ENCODE data around the gene TRMU. TPM values are rescaled to one million over a fixed set of nuclear protein-coding genes. Genes with fewer than 3 reads are reported as not detected.

The TRMU gene
- total RNA-seq, 1 donor, result 26.0 TPM

GRCh38 chr22:46354993-46355305 lies 19.4 kb downstream of the TRMU start:
- Histone ChIP-seq H3K27me3 (ENCODE audit: insufficient read depth, low read length) (no peaks in the 10 kb centered on the region), H3K4me1 (ENCODE audit: insufficient read depth, low read length) (no peaks in the 10 kb centered on the region), H3K9me3 (ENCODE audit: low read depth, low read length) (no peaks in the 10 kb centered on the region), H3K4me3 (ENCODE audit: low read length) (no peak overlapping the region)

GRCh38 chr22:46355369-46355995 lies 20.0 kb downstream of the TRMU start:
- Histone ChIP-seq H3K27me3 (ENCODE audit: insufficient read depth, low read length) (no peaks in the 10 kb centered on the region), H3K4me1 (ENCODE audit: insufficient read depth, low read length) (no peaks in the 10 kb centered on the region), H3K9me3 (ENCODE audit: low read depth, low read length) (no peaks in the 10 kb centered on the region), H3K4me3 (ENCODE audit: low read length) (no peak overlapping the region)

GRCh38 chr22:46355996-46356471 lies 20.5 kb downstream of the TRMU start:
- Histone ChIP-seq H3K4me1 (ENCODE audit: insufficient read depth, low read length) (no peaks in the 10 kb centered on the region), H3K27me3 (ENCODE audit: insufficient read depth, low read length) (no peaks in the 10 kb centered on the region), H3K9me3 (ENCODE audit: low read depth, low read length) (no peaks in the 10 kb centered on the region), H3K4me3 (ENCODE audit: low read length) (no peak overlapping the region)

GRCh38 chr22:46356496-46357480 lies 21.3 kb downstream of the TRMU start:
- Histone ChIP-seq H3K27me3 (ENCODE audit: insufficient read depth, low read length) (no peaks in the 10 kb centered on the region), H3K4me3 (ENCODE audit: low read length) (no peak overlapping the region), H3K4me1 (ENCODE audit: insufficient read depth, low read length) (no peaks in the 10 kb centered on the region), H3K9me3 (ENCODE audit: low read depth, low read length) (no peaks in the 10 kb centered on the region)

GRCh38 chr22:46357711-46358520 lies 22.4 kb downstream of the TRMU start:
- H3K4me3 ChIP-seq (ENCODE audit: low read length), result no peak overlapping the region

GRCh38 chr22:46358766-46359165 lies 23.3 kb downstream of the TRMU start:
- Histone ChIP-seq H3K4me3 (ENCODE audit: low read length) (no peak overlapping the region), H3K9me3 (ENCODE audit: low read depth, low read length) (no peaks in the 10 kb centered on the region), H3K4me1 (ENCODE audit: insufficient read depth, low read length) (no peaks in the 10 kb centered on the region), H3K27me3 (ENCODE audit: insufficient read depth, low read length) (no peaks in the 10 kb centered on the region)

More at GRCh38 chr22:46357711-46358520, 22.4 kb downstream of the TRMU start:
- no peaks in the 10 kb centered on the region for H3K27me3 ChIP-seq (ENCODE audit: insufficient read depth, low read length)
- no peaks in the 10 kb centered on the region for H3K9me3 ChIP-seq (ENCODE audit: low read depth, low read length)
- no peaks in the 10 kb centered on the region for H3K4me1 ChIP-seq (ENCODE audit: insufficient read depth, low read length)

GRCh38 chr22:46359362-46359761 lies 23.8 kb downstream of the TRMU start:
- H3K4me1 ChIP-seq (ENCODE audit: insufficient read depth, low read length), result no peaks in the 10 kb centered on the region
- no peak overlapping the region for H3K4me3 ChIP-seq (ENCODE audit: low read length)
- H3K9me3 ChIP-seq (ENCODE audit: low read depth, low read length), result no peaks in the 10 kb centered on the region
- H3K27me3 ChIP-seq (ENCODE audit: insufficient read depth, low read length), result no peaks in the 10 kb centered on the region

GRCh38 chr22:46360097-46360496 lies 24.6 kb downstream of the TRMU start:
- Histone ChIP-seq H3K4me1 (ENCODE audit: insufficient read depth, low read length) (no peaks in the 10 kb centered on the region), H3K27me3 (ENCODE audit: insufficient read depth, low read length) (no peaks in the 10 kb centered on the region), H3K9me3 (ENCODE audit: low read depth, low read length) (no peaks in the 10 kb centered on the region), H3K4me3 (ENCODE audit: low read length) (no peak overlapping the region)

GRCh38 chr22:46360891-46361290 lies 25.4 kb downstream of the TRMU start:
- H3K27me3 ChIP-seq (ENCODE audit: insufficient read depth, low read length), result no peaks in the 10 kb centered on the region
- no peaks in the 10 kb centered on the region for H3K4me1 ChIP-seq (ENCODE audit: insufficient read depth, low read length)
- H3K4me3 ChIP-seq (ENCODE audit: low read length), result no peak overlapping the region
- H3K9me3 ChIP-seq (ENCODE audit: low read depth, low read length), result no peaks in the 10 kb centered on the region

GRCh38 chr22:46361826-46362202 lies 26.3 kb downstream of the TRMU start:
- no peaks in the 10 kb centered on the region for H3K27me3 ChIP-seq (ENCODE audit: insufficient read depth, low read length)
- no peak overlapping the region for H3K4me3 ChIP-seq (ENCODE audit: low read length)
- H3K9me3 ChIP-seq (ENCODE audit: low read depth, low read length), result no peaks in the 10 kb centered on the region
- H3K4me1 ChIP-seq (ENCODE audit: insufficient read depth, low read length), result no peaks in the 10 kb centered on the region

- Histone ChIP-seq H3K27me3 (ENCODE audit: insufficient read depth, low read length) (no peaks in the 10 kb centered on the region), H3K9me3 (ENCODE audit: low read depth, low read length) (no peaks in the 10 kb centered on the region), H3K4me1 (ENCODE audit: insufficient read depth, low read length) (peaks cover 5% of the 10 kb centered on the region), H3K4me3 (ENCODE audit: low read length) (no peak overlapping the region)
These were observed 26.9 kb downstream of the TRMU start for GRCh38 chr22:46362203-46362933.

GRCh38 chr22:46362934-46363515 lies 27.5 kb downstream of the TRMU start:
- no peak overlapping the region for H3K4me3 ChIP-seq (ENCODE audit: low read length)
- no peaks in the 10 kb centered on the region for H3K27me3 ChIP-seq (ENCODE audit: insufficient read depth, low read length)
- peaks cover 5% of the 10 kb centered on the region for H3K4me1 ChIP-seq (ENCODE audit: insufficient read depth, low read length)
- H3K9me3 ChIP-seq (ENCODE audit: low read depth, low read length), result no peaks in the 10 kb centered on the region

GRCh38 chr22:46363611-46364321 lies 28.3 kb downstream of the TRMU start:
- Histone ChIP-seq H3K9me3 (ENCODE audit: low read depth, low read length) (no peaks in the 10 kb centered on the region), H3K27me3 (ENCODE audit: insufficient read depth, low read length) (no peaks in the 10 kb centered on the region), H3K4me1 (ENCODE audit: insufficient read depth, low read length) (peaks cover 5% of the 10 kb centered on the region)

More at GRCh38 chr22:46363611-46364321, 28.3 kb downstream of the TRMU start:
- H3K4me3 ChIP-seq (ENCODE audit: low read length), result no peak overlapping the region
